ENCODE data around the gene CA4.
"Not testable (repeated sequence)": the region's sequence is repeated elsewhere in the genome, so short reads cannot be mapped to it uniquely, and the experiment has no call there.

CA4 gene

DNA sequence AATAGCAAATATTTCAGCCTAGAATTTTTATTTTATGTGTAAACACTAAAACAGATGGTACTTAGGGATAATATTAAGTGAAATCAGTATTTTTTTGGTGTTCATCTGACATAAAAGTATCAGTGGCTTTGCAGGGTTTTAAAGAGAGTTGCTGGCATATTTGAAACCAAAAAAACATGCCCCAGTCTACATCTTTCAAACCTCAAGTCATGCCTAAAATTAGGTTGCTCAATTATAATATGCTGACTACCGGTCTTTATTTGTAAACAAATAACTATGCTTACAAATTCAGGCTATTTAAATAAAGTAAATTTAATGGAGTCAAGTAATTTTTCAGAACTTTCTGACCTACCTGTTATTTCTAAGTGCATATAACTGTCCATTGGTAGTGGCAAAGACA, 58.5 kb downstream of the CA4 start:
- H3K9ac ChIP-seq (ENCODE audit: low read length); H3K27ac ChIP-seq (ENCODE audit: low read depth, low read length); H3K27me3 ChIP-seq (ENCODE audit: control insufficient read depth, insufficient read depth, low read length); H3K36me3 ChIP-seq (ENCODE audit: control insufficient read depth, insufficient read depth, low read length); H3K4me1 ChIP-seq (ENCODE audit: control insufficient read depth, insufficient read depth, low read length); H3K4me3 ChIP-seq (ENCODE audit: low read length): not testable (repeated sequence)

Data from rectal smooth muscle tissue (tissue), 1 donor.